Prostate gland (tissue), 2 donors: Measurements from ENCODE around the gene PRIMA1.

Experiments used
- POLR2A ChIP-seq: fragments of 450-650 bp; IDR thresholded peaks from one replicate; pipeline ENCODE4 v1.6.1; 2016; ENCODE audit warnings: antibody characterized with exemption, mild to moderate bottlenecking
- POLR2AphosphoS5 ChIP-seq: sonication (generic); formaldehyde crosslinking; IDR thresholded peaks from one replicate; pipeline ENCODE4 v1.6.1; 2017; ENCODE audit warnings: antibody characterized with exemption
- TF ChIP-seq, protein P1 (sequence below), 4 experiments: fragments of 200-600 bp in 2 of 4; fragments of 450-650 bp in 2 of 4; sonication (generic) in 2 of 4; IDR thresholded peaks; 1 replicate in 3 of 4; 2 replicates in 1 of 4; pipeline ENCODE4 v1.5.1; 2016 to 2019; ENCODE audit warnings: antibody characterized with exemption in 4 of 4, mild to moderate bottlenecking in 2 of 4, moderate library complexity in 2 of 4

DNA sequence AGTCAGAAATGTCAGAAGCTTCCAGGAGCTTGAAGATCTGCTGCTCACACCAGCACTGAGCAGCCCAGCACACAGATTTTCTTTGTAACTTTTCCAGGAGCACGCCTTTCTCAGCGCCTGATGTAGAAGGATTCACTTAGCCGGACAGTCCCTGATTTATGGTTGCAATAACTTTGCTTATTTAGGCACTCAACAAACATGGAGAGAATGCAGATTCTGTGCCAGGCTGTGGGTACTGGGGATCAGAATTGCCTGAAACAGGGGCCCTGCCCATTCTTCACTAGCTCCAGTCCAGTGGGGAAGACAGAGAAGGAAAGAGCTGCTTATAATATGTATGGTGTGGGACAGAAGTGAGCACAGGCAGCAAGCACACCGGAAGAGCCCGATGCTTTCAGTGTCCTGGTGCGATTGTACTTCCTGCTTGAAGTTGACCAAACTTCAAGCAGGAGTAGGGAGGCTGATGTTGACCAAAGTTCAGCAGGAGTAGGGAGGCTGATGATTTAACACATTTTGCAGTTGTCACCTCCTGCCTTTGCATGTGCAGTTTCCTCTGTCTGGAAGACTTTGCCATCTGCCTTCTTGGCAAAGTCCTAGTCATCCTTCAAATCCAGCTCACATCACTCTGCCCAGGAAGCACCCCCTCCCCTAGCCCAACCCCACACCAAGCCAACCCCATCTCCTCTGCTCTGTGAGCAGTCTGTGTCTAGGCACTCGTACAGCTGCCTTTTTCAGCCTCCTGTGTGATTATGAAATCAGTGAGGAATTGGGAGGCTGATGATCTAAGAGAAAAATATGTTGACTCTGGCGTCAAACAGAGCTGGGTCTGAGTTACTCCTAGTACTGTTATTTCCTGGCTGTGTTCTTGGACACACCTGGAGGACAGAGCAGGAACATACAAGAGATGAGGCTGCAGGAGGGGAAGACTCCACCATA lies 12.0 kb upstream of the PRIMA1 start:
- TF ChIP-seq, protein P1, sequence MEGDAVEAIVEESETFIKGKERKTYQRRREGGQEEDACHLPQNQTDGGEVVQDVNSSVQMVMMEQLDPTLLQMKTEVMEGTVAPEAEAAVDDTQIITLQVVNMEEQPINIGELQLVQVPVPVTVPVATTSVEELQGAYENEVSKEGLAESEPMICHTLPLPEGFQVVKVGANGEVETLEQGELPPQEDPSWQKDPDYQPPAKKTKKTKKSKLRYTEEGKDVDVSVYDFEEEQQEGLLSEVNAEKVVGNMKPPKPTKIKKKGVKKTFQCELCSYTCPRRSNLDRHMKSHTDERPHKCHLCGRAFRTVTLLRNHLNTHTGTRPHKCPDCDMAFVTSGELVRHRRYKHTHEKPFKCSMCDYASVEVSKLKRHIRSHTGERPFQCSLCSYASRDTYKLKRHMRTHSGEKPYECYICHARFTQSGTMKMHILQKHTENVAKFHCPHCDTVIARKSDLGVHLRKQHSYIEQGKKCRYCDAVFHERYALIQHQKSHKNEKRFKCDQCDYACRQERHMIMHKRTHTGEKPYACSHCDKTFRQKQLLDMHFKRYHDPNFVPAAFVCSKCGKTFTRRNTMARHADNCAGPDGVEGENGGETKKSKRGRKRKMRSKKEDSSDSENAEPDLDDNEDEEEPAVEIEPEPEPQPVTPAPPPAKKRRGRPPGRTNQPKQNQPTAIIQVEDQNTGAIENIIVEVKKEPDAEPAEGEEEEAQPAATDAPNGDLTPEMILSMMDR (IDR thresholded peaks at IDR 0.05), result peak in 1 of 4 experiments; percentile 9
- TF ChIP-seq POLR2A, result no peak
- no peak for TF ChIP-seq POLR2AphosphoS5
